Caco-2 (cell line): Measurements from ENCODE around the gene THADA. TPM values are rescaled to one million over a fixed set of nuclear protein-coding genes. Genes with fewer than 3 reads are reported as not detected.

Experiments
- BruUV-seq: library from RNA; stranded (reverse); fragments of 400-500 nt; replicated peaks from 2 replicates; lab custom pipeline; 2021; lab: Mats Ljungman, UMichigan
- CTCF ChIA-PET: fragments of 300-600 bp; sonication (Branson Sonifier 250); formaldehyde crosslinking; loops from one replicate; lab custom pipeline; 2022; ENCODE audit warnings: antibody characterized with exemption; lab: Charles Lee
- POLR2A ChIA-PET: fragments of 300-600 bp; sonication (Branson Sonifier 250); formaldehyde crosslinking; loops from one replicate; lab custom pipeline; 2022; ENCODE audit warnings: antibody characterized with exemption; lab: Charles Lee
- DNase-seq, 2 experiments: peaks; one replicate each; pipeline versions ENCODE4 v3.0.0 to v3.0.0-alpha.2; 2020 to 2022
- H3K27me3 ChIP-seq: replicated peaks from 2 replicates; pipeline ENCODE4 v1.6.0; 2011; ENCODE audit warnings: low read length; ENCODE audit not compliant: control insufficient read depth, insufficient read depth
- H3K36me3 ChIP-seq: 2 replicates; pipeline ENCODE4 v1.5.1; 2011; ENCODE audit warnings: low read length; ENCODE audit not compliant: control insufficient read depth, insufficient read depth
- H3K4me1 ChIP-seq: fragments of 250-450 bp; sonication (Bioruptor Pico); 2 replicates; pipeline ENCODE4 v1.5.1; 2020; ENCODE audit warnings: mild to moderate bottlenecking
- H3K4me3 ChIP-seq: 2 replicates; pipeline ENCODE4 v1.5.1; 2011; ENCODE audit warnings: low read depth, mild to moderate bottlenecking, control low read depth, low read length
- H3K9me3 ChIP-seq: fragments of 250-450 bp; sonication (Bioruptor Pico); 2 replicates; pipeline ENCODE4 v1.5.1; 2020; ENCODE audit warnings: mild to moderate bottlenecking, moderate library complexity
- H3K27ac Mint-ChIP-seq: one replicate; pipeline ENCODE4 v1.8.0; 2022; ENCODE audit warnings: mixed read lengths; ENCODE audit not compliant: unreplicated experiment
- H3K27me3 Mint-ChIP-seq: one replicate; pipeline ENCODE4 v1.8.0; 2022; ENCODE audit warnings: mixed read lengths; ENCODE audit not compliant: insufficient read depth, unreplicated experiment
- H3K36me3 Mint-ChIP-seq: one replicate; pipeline ENCODE4 v1.8.0; 2022; ENCODE audit warnings: mild to moderate bottlenecking, mixed read lengths; ENCODE audit not compliant: insufficient read depth, unreplicated experiment
- H3K4me1 Mint-ChIP-seq: one replicate; pipeline ENCODE4 v1.8.0; 2022; ENCODE audit warnings: low read depth, mixed read lengths; ENCODE audit not compliant: unreplicated experiment
- H3K4me3 Mint-ChIP-seq: one replicate; pipeline ENCODE4 v1.8.0; 2022; ENCODE audit warnings: mild to moderate bottlenecking, moderate library complexity, mixed read lengths; ENCODE audit not compliant: unreplicated experiment
- H3K9me3 Mint-ChIP-seq: one replicate; pipeline ENCODE4 v1.8.0; 2022; ENCODE audit warnings: mixed read lengths; ENCODE audit not compliant: unreplicated experiment
- CTCF ChIP-seq, 2 experiments: fragments of 200-600 bp in 1 of 2; IDR thresholded peaks; 1 replicate in 1 of 2; 2 replicates in 1 of 2; pipeline versions ENCODE4 v1.5.1 to v1.8.0; 2011 to 2022; ENCODE audit warnings: antibody characterized with exemption in 1 of 2, control low read depth in 1 of 2, inconsistent platforms in 1 of 2, low read depth in 1 of 2, low read length in 1 of 2, mild to moderate bottlenecking in 1 of 2, moderate library complexity in 1 of 2; ENCODE audit not compliant: insufficient read depth in 1 of 2, severe bottlenecking in 1 of 2, unreplicated experiment in 1 of 2
- intact Hi-C: fragments of 100-400 bp; cut with micrococcal nuclease; formaldehyde crosslinking; loops from one replicate; pipeline ENCODE4 v1.10.0; 2022; ENCODE audit not compliant: unreplicated experiment
- total RNA-seq: library from RNA; stranded (reverse); gene quantifications from 2 replicates; pipeline ENCODE4 v1.2.3, GENCODE V29; 2022

The THADA gene
- total RNA-seq, 1 experiment from 2014 or later: 33.8 TPM

GRCh38 chr2:43197588-43197896, 398.3 kb downstream of the THADA start:
- Mint-ChIP-seq H3K36me3 (peaks cover 31% of the 10 kb centered on the region), H3K27ac (peak overlapping the region; percentile 90), H3K9me3 (no peaks in the 10 kb centered on the region), H3K4me3 (peak overlapping the region; percentile 9), H3K4me1 (peaks cover 58% of the 10 kb centered on the region), H3K27me3 (no peaks in the 10 kb centered on the region)
- no TSS peak for BruUV-seq
- no peak overlapping the region for H3K4me3 ChIP-seq
- H3K4me1 ChIP-seq: peaks cover 75% of the 10 kb centered on the region
- no peak for TF ChIP-seq CTCF (IDR thresholded peaks at IDR 0.05; ENCODE audit: insufficient read depth in 1 of 2, low read depth in 1 of 2, low read length in 1 of 2, severe bottlenecking in 1 of 2, unreplicated experiment in 1 of 2)
- ChIA-PET CTCF (no interaction called here), POLR2A (no interaction called here)
- no peak for DNase-seq
- intact Hi-C loops: no loop called here
- no peaks in the 10 kb centered on the region for H3K27me3 ChIP-seq
- H3K36me3 ChIP-seq: no peaks in the 10 kb centered on the region
- H3K9me3 ChIP-seq: no peaks in the 10 kb centered on the region

- Histone ChIP-seq H3K4me1 (peaks cover 81% of the 10 kb centered on the region), H3K9me3 (no peaks in the 10 kb centered on the region), H3K27me3 (no peaks in the 10 kb centered on the region), H3K4me3 (no peak overlapping the region), H3K36me3 (no peaks in the 10 kb centered on the region)
- intact Hi-C loops: no loop called here
- no peak for DNase-seq
- peak overlapping the region; percentile 90 for H3K27ac Mint-ChIP-seq
- BruUV-seq: no TSS peak
- CTCF ChIA-PET: no interaction called here
- H3K9me3 Mint-ChIP-seq: no peaks in the 10 kb centered on the region
- no peak for TF ChIP-seq CTCF (IDR thresholded peaks at IDR 0.05; ENCODE audit: insufficient read depth in 1 of 2, low read depth in 1 of 2, low read length in 1 of 2, severe bottlenecking in 1 of 2, unreplicated experiment in 1 of 2)
- peak overlapping the region; percentile 55 for H3K4me3 Mint-ChIP-seq
- POLR2A ChIA-PET: interaction anchor here (0.6 kb wide), 1 partner anchor 35 kb away, joined by 3 read pairs; no protein-coding TSS in a partner anchor
- H3K27me3 Mint-ChIP-seq: no peaks in the 10 kb centered on the region
- peaks cover 61% of the 10 kb centered on the region for H3K4me1 Mint-ChIP-seq
- H3K36me3 Mint-ChIP-seq: peaks cover 33% of the 10 kb centered on the region
Measured at GRCh38 chr2:43196768-43197587, 398.9 kb downstream of the THADA start.

GRCh38 chr2:43194121-43194869, 401.5 kb downstream of the THADA start:
- no peaks in the 10 kb centered on the region for H3K9me3 ChIP-seq
- TF ChIP-seq CTCF (IDR thresholded peaks at IDR 0.05; ENCODE audit: insufficient read depth in 1 of 2, low read depth in 1 of 2, low read length in 1 of 2, severe bottlenecking in 1 of 2, unreplicated experiment in 1 of 2): no peak
- Mint-ChIP-seq H3K4me1 (peaks cover 60% of the 10 kb centered on the region), H3K36me3 (peaks cover 38% of the 10 kb centered on the region), H3K9me3 (no peaks in the 10 kb centered on the region), H3K27me3 (no peaks in the 10 kb centered on the region), H3K4me3 (peak overlapping the region; percentile 67), H3K27ac (peak overlapping the region; percentile 91)
- H3K4me3 ChIP-seq: 0 out of 2 replicates have a peak overlapping the region, but pooled peaks have one; percentile 0
- no TSS peak for BruUV-seq
- H3K36me3 ChIP-seq: no peaks in the 10 kb centered on the region
- CTCF ChIA-PET: interaction anchor here (0.6 to 2.6 kb wide), 8 partner anchors 24 to 216 kb away, joined by 3 to 12 read pairs (median 4); no protein-coding TSS in a partner anchor
- intact Hi-C loops: loop anchor here (1.0 to 2.0 kb wide), 8 partner anchors 25 to 245 kb away; partner anchors contain the start of gene ZFP36L2
- peak; percentile 97 to 98 for DNase-seq
- H3K27me3 ChIP-seq: no peaks in the 10 kb centered on the region
- peaks cover 86% of the 10 kb centered on the region for H3K4me1 ChIP-seq
- POLR2A ChIA-PET: interaction anchor here (0.5 to 2.1 kb wide), 12 partner anchors 14 to 384 kb away, joined by 3 to 24 read pairs (median 3); partner anchors contain the start of gene ZFP36L2
